Mesendoderm (in vitro differentiated cells): ENCODE results near the gene EAPP.

Experiments
- DNase-seq: peaks from one replicate; pipeline ENCODE4 v3.0.0; 2013
- H2AK5ac ChIP-seq: 2 replicates; pipeline ENCODE4 v1.6.1; 2013; ENCODE audit warnings: low read length, inconsistent platforms
- H2BK120ac ChIP-seq: 2 replicates; pipeline ENCODE4 v1.6.1; 2013; ENCODE audit warnings: low read depth, mild to moderate bottlenecking, low read length, moderate library complexity, mixed read lengths
- H2BK15ac ChIP-seq: replicated peaks from 2 replicates; pipeline ENCODE4 v1.6.1; 2013; ENCODE audit warnings: low read depth, mild to moderate bottlenecking, moderate library complexity
- H2BK5ac ChIP-seq: 2 replicates; pipeline ENCODE4 v1.6.1; 2013; ENCODE audit warnings: low read length, inconsistent platforms
- H3K18ac ChIP-seq: 2 replicates; pipeline ENCODE4 v1.6.1; 2013; ENCODE audit warnings: mild to moderate bottlenecking, low read length, mixed read lengths
- H3K23ac ChIP-seq: one replicate; pipeline ENCODE4 v1.6.1; 2013; ENCODE audit warnings: low read length
- H3K27ac ChIP-seq: 2 replicates; pipeline ENCODE4 v1.5.1; 2013; ENCODE audit warnings: low read depth, mild to moderate bottlenecking, inconsistent platforms, low read length, moderate library complexity
- H3K27me3 ChIP-seq: 2 replicates; pipeline ENCODE4 v1.6.1; 2013; ENCODE audit warnings: low read length, control low read depth, mild to moderate bottlenecking, inconsistent platforms; ENCODE audit not compliant: insufficient read depth, poor library complexity
- H3K36me3 ChIP-seq: 2 replicates; pipeline ENCODE4 v1.6.1; 2013; ENCODE audit warnings: low read length, inconsistent platforms; ENCODE audit not compliant: control insufficient read depth, insufficient read depth
- H3K4ac ChIP-seq: one replicate; pipeline ENCODE4 v1.6.1; 2013; ENCODE audit warnings: low read depth, mild to moderate bottlenecking, low read length, moderate library complexity
- H3K4me1 ChIP-seq: 2 replicates; pipeline ENCODE4 v1.6.1; 2013; ENCODE audit warnings: low read depth, low read length, inconsistent platforms; ENCODE audit not compliant: control insufficient read depth
- H3K4me2 ChIP-seq: 2 replicates; pipeline ENCODE4 v1.6.1; 2013; ENCODE audit warnings: low read length
- H3K4me3 ChIP-seq: 2 replicates; pipeline ENCODE4 v1.5.1; 2013; ENCODE audit warnings: mild to moderate bottlenecking, low read length
- H3K56ac ChIP-seq: one replicate; pipeline ENCODE4 v1.6.1; 2013; ENCODE audit warnings: low read length
- H3K79me1 ChIP-seq: 2 replicates; pipeline ENCODE4 v1.6.1; 2013; ENCODE audit warnings: low read length, inconsistent platforms
- H3K79me2 ChIP-seq: 2 replicates; pipeline ENCODE4 v1.6.1; 2013; ENCODE audit warnings: mild to moderate bottlenecking, low read length; ENCODE audit not compliant: control insufficient read depth, insufficient read depth
- H3K9ac ChIP-seq: 2 replicates; pipeline ENCODE4 v1.6.1; 2013; ENCODE audit warnings: low read length, inconsistent platforms
- H4K5ac ChIP-seq: one replicate; pipeline ENCODE4 v1.6.1; 2013; ENCODE audit warnings: low read length
- H4K8ac ChIP-seq: one replicate; pipeline ENCODE4 v1.6.1; 2013; ENCODE audit warnings: low read depth, mild to moderate bottlenecking, control low read depth, low read length, moderate library complexity
- WGBS: extraction: QIAGEN DNeasy Blood & Tissue Kit; methylation state at CpG from one replicate; pipeline ENCODE4 v1.1.7; 2013; ENCODE audit warnings: low lambda C conversion rate, missing lambda C conversion rate; ENCODE audit not compliant: insufficient coverage; ENCODE audit errors: extremely low coverage; 5-methylcytosine and 5-hydroxymethylcytosine counted together

The EAPP gene

GRCh38 chr14:34496007-34496678 lies 43.4 kb downstream of the EAPP start:
- H3K27ac ChIP-seq = no peak overlapping the region
- no peak overlapping the region for H3K4me2 ChIP-seq
- no peak overlapping the region for H3K23ac ChIP-seq
- H3K18ac ChIP-seq = no peak overlapping the region
- no peak overlapping the region for H3K9ac ChIP-seq
- H3K4me1 ChIP-seq = peaks cover 2% of the 10 kb centered on the region
- no peak overlapping the region for H3K56ac ChIP-seq
- no peak overlapping the region for H2AK5ac ChIP-seq
- H4K8ac ChIP-seq = no peak overlapping the region
- DNase-seq = no peak
- no peaks in the 10 kb centered on the region for H3K27me3 ChIP-seq
- H4K5ac ChIP-seq = no peak overlapping the region
- WGBS = no CpG with 5 or more reads among the region's 11 CpGs
- H2BK120ac ChIP-seq = no peak overlapping the region
- H3K36me3 ChIP-seq = no peaks in the 10 kb centered on the region
- no peak overlapping the region for H3K4me3 ChIP-seq
- no peaks in the 10 kb centered on the region for H3K79me1 ChIP-seq
- no peaks in the 10 kb centered on the region for H3K79me2 ChIP-seq
- H3K4ac ChIP-seq = no peak overlapping the region
- no peak overlapping the region for H2BK15ac ChIP-seq
- H2BK5ac ChIP-seq = no peak overlapping the region

DNA sequence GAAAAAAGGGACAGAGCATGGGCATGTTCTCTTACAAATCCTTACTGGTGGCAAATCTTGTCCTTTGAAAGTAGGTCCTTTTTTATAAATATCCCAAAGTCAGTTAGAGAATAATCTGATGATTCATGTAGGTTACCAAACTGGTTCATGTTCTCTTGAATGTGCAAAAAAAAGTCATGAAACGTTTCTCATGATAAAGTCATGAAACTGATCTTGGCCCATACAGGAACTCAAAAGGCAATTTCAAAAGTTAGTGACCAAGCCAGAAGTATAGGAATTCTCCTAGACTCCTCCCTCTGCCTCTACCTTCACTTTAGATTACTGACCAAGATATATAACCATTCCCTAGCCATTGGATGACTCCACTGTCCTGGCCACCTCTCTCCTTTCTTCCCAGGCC lies 50.2 kb downstream of the EAPP start:
- Histone ChIP-seq H3K27me3 (no peaks in the 10 kb centered on the region), H3K18ac (no peak overlapping the region), H3K79me2 (no peaks in the 10 kb centered on the region), H4K8ac (no peak overlapping the region), H2BK5ac (no peak overlapping the region), H3K36me3 (no peaks in the 10 kb centered on the region), H3K27ac (no peak overlapping the region), H3K9ac (no peak overlapping the region), H2BK120ac (no peak overlapping the region), H4K5ac (no peak overlapping the region), H2AK5ac (no peak overlapping the region), H3K4ac (no peak overlapping the region), H2BK15ac (no peak overlapping the region), H3K23ac (no peak overlapping the region), H3K79me1 (no peaks in the 10 kb centered on the region), H3K4me1 (no peaks in the 10 kb centered on the region), H3K56ac (no peak overlapping the region), H3K4me2 (no peak overlapping the region), H3K4me3 (no peak overlapping the region)
- DNase-seq = no peak
- WGBS = no CpG with 5 or more reads among the region's 1 CpG

DNA sequence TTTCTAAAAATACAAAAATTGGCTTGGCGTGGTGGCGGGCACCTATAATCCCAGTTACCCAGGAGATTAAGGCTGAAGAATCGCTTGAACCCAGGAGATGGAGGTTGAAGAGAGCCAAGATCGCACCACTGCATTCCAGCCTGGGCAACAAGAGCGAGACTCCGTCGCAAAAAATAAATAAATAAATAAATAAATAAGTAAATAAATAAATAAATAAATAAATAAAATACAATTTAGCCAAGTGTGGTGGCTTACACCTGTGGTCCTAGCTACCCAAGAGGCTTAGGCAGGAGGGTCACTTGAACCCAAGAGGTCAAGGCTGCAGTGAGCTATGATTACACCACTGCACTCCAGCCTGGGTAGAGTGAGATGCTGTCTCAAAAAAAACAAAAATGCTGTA lies 51.0 kb downstream of the EAPP start:
- H2BK15ac ChIP-seq = no peak overlapping the region
- no peaks in the 10 kb centered on the region for H3K36me3 ChIP-seq
- WGBS = no CpG with 5 or more reads among the region's 7 CpGs

DNA sequence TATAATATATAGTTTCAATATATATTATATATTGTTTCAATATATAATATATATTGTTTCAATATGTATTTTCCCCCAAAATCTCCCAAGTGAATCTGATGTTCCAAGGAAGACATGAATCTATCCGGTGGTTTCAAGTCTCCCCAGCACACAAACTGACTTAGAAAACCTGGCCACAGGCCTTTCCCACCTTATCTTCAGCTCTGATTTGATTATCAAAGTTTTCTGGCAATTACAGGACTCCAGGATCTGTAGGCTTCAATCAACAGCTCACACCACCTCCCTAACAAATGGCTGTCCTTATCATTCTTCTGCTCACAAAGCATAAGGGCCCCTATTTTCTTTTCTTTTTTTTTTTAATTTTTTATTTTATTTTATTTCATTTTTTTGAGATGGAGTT lies 54.8 kb downstream of the EAPP start:
- Histone ChIP-seq H3K4me3 (no peak overlapping the region), H2BK15ac (no peak overlapping the region), H3K4me2 (no peak overlapping the region), H3K36me3 (no peaks in the 10 kb centered on the region), H3K79me1 (no peaks in the 10 kb centered on the region), H2BK120ac (no peak overlapping the region), H3K9ac (no peak overlapping the region), H3K18ac (no peak overlapping the region), H2BK5ac (no peak overlapping the region), H3K27me3 (no peaks in the 10 kb centered on the region), H3K56ac (no peak overlapping the region), H4K8ac (no peak overlapping the region), H3K27ac (no peak overlapping the region), H3K4me1 (no peaks in the 10 kb centered on the region), H3K4ac (no peak overlapping the region), H3K23ac (no peak overlapping the region), H4K5ac (no peak overlapping the region), H2AK5ac (no peak overlapping the region), H3K79me2 (no peaks in the 10 kb centered on the region)
- DNase-seq = peak; percentile 67
- WGBS = no CpG with 5 or more reads among the region's 1 CpG

More for the DNA sequence above, 51.0 kb downstream of the EAPP start:
- no peaks in the 10 kb centered on the region for H3K27me3 ChIP-seq
- no peak for DNase-seq
- H3K4ac ChIP-seq = no peak overlapping the region
- no peaks in the 10 kb centered on the region for H3K79me1 ChIP-seq
- H2BK120ac ChIP-seq = no peak overlapping the region
- no peak overlapping the region for H3K4me3 ChIP-seq
- H3K4me2 ChIP-seq = no peak overlapping the region
- no peak overlapping the region for H2AK5ac ChIP-seq
- no peak overlapping the region for H3K23ac ChIP-seq
- no peak overlapping the region for H3K56ac ChIP-seq
- H4K5ac ChIP-seq = no peak overlapping the region
- no peaks in the 10 kb centered on the region for H3K79me2 ChIP-seq
- no peak overlapping the region for H3K27ac ChIP-seq
- H2BK5ac ChIP-seq = no peak overlapping the region
- H3K4me1 ChIP-seq = no peaks in the 10 kb centered on the region
- no peak overlapping the region for H4K8ac ChIP-seq
- H3K9ac ChIP-seq = no peak overlapping the region
- no peak overlapping the region for H3K18ac ChIP-seq

- H3K18ac ChIP-seq = no peak overlapping the region
- H4K8ac ChIP-seq = no peak overlapping the region
- no peaks in the 10 kb centered on the region for H3K27me3 ChIP-seq
- no peak overlapping the region for H2AK5ac ChIP-seq
- H3K4me3 ChIP-seq = no peak overlapping the region
- H3K9ac ChIP-seq = no peak overlapping the region
- H3K79me1 ChIP-seq = no peaks in the 10 kb centered on the region
- H4K5ac ChIP-seq = no peak overlapping the region
- no peak overlapping the region for H3K4ac ChIP-seq
- no CpG with 5 or more reads among the region's 2 CpGs for WGBS
- H2BK5ac ChIP-seq = no peak overlapping the region
- DNase-seq = no peak
- peak overlapping the region; percentile 36 for H2BK120ac ChIP-seq
- no peak overlapping the region for H3K27ac ChIP-seq
- H2BK15ac ChIP-seq = no peak overlapping the region
- H3K4me1 ChIP-seq = no peaks in the 10 kb centered on the region
- H3K36me3 ChIP-seq = no peaks in the 10 kb centered on the region
- no peaks in the 10 kb centered on the region for H3K79me2 ChIP-seq
- no peak overlapping the region for H3K56ac ChIP-seq
- no peak overlapping the region for H3K23ac ChIP-seq
- H3K4me2 ChIP-seq = no peak overlapping the region
Observed at GRCh38 chr14:34482463-34482862, 57.0 kb downstream of the EAPP start.

- H3K4me2 ChIP-seq = no peak overlapping the region
- H3K4me1 ChIP-seq = no peaks in the 10 kb centered on the region
- H3K79me1 ChIP-seq = no peaks in the 10 kb centered on the region
- H2AK5ac ChIP-seq = no peak overlapping the region
- no peaks in the 10 kb centered on the region for H3K36me3 ChIP-seq
- H4K8ac ChIP-seq = no peak overlapping the region
- no peak overlapping the region for H4K5ac ChIP-seq
- H3K79me2 ChIP-seq = no peaks in the 10 kb centered on the region
- H3K18ac ChIP-seq = no peak overlapping the region
- H2BK5ac ChIP-seq = no peak overlapping the region
- no peak overlapping the region for H3K4ac ChIP-seq
- H3K27ac ChIP-seq = no peak overlapping the region
- no peak overlapping the region for H3K23ac ChIP-seq
- no peak overlapping the region for H3K56ac ChIP-seq
- H3K4me3 ChIP-seq = no peak overlapping the region
- no peak for DNase-seq
- H3K27me3 ChIP-seq = no peaks in the 10 kb centered on the region
- no peak overlapping the region for H3K9ac ChIP-seq
- no peak overlapping the region for H2BK120ac ChIP-seq
- WGBS = no CpG with 5 or more reads among the region's 4 CpGs
- H2BK15ac ChIP-seq = no peak overlapping the region
Observed at GRCh38 chr14:34479694-34480093, 59.8 kb downstream of the EAPP start.
